GM15510 (cell line): ENCODE results near the gene TRIM29.

Source experiments
- POLR2A ChIP-seq: IDR thresholded peaks from 3 replicates; pipeline ENCODE4 v1.6.1; 2011; ENCODE audit warnings: borderline replicate concordance; ENCODE audit not compliant: insufficient read length; ENCODE audit errors: extremely low read depth

The TRIM29 gene, protein sequence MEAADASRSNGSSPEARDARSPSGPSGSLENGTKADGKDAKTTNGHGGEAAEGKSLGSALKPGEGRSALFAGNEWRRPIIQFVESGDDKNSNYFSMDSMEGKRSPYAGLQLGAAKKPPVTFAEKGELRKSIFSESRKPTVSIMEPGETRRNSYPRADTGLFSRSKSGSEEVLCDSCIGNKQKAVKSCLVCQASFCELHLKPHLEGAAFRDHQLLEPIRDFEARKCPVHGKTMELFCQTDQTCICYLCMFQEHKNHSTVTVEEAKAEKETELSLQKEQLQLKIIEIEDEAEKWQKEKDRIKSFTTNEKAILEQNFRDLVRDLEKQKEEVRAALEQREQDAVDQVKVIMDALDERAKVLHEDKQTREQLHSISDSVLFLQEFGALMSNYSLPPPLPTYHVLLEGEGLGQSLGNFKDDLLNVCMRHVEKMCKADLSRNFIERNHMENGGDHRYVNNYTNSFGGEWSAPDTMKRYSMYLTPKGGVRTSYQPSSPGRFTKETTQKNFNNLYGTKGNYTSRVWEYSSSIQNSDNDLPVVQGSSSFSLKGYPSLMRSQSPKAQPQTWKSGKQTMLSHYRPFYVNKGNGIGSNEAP

DNA sequence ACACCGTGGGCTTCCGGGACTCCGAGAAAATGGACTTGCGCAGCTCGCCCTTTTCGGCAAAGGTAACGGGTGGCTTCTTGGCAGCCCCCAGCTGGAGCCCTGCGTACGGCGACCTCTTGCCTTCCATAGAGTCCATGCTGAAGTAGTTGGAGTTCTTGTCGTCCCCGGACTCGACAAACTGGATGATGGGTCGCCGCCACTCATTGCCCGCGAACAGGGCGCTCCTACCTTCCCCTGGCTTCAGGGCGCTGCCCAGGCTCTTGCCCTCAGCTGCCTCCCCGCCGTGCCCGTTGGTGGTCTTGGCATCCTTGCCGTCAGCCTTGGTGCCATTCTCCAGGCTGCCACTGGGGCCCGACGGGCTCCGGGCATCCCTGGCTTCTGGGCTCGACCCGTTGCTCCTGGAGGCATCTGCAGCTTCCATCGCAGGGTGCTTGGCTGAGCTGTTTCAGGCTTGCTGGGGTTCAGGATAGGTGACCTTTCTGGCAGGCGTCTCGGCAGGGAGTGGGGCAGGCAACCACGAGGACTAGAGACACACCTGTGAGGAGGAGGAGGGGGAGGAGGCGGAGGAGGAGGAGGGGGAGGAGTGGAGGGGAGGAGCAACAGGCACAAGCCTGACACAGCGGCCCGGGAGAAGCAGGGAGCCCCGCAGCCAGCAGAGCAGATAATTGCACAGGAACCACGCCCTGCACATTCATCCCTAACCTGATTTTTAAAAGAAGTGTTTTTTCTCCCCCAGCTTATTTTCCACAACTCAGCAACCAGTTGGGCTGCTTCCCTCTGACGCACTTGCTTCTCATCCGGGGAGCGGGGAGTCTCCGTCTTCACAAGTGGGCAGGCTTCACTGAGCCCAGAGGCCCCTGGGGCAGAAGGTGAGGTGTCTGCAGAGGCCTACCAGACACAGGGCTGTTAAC lies at the start of gene TRIM29:
TSS of gene TRIM29 (minus strand) at position 503 of the 911 bp plus-strand sequence. CDS start at position 421, 82 bp downstream.
- TF ChIP-seq POLR2A, result no peak

DNA sequence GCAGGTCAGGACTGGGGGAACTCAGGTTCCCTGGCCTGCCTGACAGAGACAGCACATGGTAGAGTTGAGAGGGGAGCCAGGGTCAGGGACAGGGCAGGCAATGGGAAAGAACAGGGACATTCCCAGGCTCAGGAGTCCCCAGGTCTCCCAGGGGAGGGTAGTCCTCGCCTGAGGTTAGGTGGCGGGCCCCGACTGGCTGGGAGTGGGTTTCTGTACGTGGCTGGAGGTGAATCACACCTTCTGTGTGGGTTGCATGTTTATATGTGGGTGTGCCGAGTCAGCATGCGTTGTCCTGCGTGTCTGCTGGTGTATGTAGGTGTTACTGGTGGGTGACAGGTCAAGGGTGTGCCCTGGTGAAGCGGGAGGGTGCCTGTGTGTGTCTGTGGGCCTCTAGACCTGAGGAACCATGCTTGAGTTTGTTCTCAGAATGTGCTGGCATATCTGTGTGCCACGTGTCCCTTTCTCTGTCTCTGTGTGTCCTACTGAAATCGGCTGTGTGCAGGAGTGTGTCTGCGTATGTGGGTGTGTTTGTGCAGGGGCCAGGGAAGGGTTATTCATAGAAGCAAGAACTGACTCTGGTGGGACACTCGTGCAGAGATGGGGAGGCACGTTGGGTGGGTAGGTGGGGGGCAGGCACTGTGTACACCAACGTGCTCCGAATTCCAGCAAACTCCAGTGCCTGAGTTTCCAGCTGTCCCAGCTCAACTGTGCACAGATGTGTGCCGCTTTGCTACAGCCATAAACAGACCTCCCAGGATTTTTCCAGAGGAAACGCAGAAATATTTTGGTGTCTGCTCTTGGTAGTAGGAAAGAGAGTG lies 49.1 kb upstream of the TRIM29 start:
- no peak for TF ChIP-seq POLR2A

DNA sequence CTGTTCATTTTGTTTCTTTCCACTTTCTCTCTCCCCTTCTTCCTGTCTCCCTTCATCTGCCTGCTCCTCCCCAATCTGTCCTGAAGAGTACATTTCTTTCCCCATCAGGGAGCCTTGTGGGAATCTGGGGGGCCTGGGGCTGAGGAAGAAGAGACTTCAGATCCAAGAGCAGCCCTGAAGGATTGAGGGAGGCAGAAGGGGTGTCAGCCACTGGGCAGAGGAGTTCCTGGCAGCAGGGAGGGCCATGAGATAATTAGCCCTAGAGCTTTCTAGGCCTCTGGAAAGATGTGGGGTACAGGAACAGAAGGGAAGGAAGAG lies 48.5 kb upstream of the TRIM29 start:
- TF ChIP-seq POLR2A, result no peak

DNA sequence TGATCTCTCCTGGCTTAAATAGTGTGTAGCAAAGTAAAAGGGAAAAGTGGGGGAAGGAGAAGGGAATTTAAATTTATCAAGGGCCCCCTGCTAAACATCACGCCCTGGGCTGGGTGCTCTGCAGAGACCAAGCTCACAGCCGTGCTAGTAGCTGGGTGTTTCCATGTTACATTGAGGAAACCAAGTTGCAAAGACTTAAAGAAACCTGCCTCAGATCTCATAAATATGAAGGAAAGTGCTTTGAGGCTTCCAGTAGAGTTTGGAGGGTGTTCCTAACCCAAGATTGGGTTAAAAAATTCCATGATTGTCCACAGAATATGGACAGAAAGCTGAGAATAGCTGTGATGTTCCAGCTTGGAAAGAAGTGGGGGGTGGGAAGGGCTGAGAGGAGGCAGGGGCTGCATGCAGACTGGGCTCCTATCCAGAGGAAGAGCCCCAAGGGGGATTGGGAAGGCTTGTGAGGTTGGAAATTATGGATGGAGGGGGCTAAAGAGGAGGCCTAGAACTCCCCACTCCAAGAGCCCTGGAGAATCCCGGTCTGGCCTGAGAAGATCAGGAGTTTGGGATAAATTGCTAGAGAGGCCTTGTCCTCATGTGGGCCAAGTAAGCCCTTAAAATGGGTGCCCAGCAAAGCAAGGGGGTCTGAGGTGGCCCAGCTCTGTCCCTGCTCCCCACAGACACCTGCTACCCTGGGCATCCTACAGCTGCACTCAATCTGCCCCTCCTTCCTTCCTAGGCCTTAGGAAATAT lies 48.0 kb upstream of the TRIM29 start:
- TF ChIP-seq POLR2A, result no peak

DNA sequence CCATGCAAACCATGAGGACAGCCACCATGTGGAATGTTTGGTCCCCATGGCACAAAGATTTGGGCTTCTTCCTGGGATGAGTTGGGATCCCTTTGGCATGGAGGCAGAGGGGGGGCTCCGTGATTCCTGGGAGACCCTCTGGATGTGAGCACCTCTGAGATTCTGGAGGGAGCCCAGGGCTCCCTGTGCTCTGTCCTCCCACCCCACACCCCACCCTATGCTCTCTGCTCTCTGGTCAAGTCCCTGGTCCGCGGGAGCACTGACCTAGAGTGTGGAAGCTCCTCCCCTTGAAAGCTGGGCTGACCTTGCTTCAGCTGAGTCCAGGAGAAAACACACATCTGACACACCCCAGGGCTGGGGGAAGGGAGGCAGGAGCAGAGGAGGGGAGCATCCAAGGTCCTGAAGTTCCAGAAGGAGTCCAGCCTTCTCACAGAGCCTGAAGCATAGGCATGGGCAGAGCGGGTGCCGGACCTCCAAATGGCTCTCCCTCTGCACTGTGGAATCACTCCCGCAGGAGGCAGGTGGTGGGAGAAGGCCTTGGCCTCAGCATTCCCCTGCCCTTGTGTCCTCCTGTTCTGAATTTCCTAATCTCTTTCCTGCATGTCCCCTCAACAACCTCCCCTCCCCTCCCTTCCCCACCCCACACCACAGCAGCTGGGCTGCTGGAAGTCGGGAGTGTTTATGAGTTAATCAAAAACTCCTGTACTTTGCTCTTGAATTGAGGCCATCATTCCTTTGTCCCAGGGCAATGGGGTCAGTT lies 47.2 kb upstream of the TRIM29 start:
- TF ChIP-seq POLR2A, result no peak

DNA sequence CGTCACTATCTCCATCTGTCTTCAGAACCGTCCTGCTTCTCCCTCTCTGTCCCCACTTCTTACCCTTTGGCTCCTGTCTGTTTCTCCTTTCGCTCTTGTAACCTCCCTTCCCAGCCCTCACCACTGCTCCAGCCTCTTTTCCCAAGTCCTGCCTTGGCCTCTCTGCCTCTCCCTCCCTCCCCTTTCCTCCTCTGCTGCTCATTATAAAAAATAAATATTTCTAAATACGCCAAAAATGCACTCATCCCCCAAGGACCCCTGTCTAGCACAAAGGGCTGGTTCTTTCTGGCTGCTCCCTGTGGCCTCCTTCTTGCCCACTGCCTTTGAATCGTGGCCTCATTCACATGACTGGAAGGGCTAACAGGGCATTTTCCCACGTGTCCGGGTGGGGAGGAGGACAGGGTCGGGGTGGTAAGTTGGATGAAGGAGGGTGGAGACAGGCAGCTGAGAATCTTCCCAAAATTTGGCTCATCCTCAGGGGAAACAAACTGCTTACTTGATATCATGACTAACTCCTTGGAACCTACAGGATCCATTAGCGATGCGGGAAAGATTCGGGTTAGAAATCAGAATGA lies 46.5 kb upstream of the TRIM29 start:
- no peak for TF ChIP-seq POLR2A

DNA sequence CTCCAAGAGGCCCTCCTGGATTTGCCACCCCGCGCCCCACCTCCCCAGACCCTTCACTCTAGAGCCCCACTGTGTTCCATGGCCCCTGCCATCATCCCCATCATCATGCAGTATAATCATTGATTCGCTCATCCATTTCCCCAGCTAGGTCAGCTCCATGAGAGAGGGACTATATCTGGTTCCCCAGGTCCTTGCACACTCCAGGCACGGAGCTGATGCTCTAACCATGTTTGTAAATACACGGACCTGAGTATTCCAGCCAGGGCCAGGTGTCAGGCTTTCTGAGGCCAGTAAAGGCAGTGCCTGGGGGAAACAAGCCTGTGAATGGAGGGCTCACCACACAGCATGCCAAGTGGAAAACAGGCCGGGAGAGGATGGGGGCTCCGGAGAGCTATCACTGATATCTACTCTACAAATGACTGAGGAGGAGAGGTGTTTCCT lies 45.8 kb upstream of the TRIM29 start:
- no peak for TF ChIP-seq POLR2A

DNA sequence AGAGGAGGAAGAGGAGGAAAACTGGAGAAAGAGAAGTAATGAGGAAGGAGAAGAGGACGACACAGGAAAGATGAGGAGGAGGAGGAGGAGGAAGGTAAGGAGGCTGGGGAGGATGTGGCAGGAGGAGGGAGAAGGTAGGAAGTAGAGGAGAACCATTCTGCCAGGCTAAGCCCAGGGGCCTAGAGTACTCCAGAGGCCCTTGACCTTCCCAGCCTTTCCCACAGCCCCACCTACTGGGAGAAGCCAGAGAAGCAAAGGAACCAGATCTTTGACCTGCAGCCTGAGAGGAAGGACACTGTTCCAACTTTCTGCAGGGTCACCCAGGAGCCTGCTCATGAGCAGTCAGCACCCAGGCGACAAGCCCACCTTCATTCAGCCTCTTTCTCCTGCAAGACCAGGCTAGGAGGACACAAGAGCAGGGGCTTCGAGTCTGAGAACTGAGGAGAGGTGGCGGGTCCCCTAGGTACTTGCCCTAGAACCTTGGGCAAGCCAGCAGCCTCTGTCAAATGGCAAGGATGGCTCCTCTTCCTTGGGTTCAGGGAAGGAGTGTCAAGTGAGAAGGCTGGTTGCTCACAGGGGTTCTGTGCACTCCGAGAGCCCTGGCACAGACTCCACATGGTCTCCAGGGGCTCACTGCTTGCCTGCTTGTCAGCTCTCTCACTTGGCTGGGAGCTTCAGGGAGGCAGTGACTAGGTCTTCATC lies 45.0 kb upstream of the TRIM29 start:
- no peak for TF ChIP-seq POLR2A

DNA sequence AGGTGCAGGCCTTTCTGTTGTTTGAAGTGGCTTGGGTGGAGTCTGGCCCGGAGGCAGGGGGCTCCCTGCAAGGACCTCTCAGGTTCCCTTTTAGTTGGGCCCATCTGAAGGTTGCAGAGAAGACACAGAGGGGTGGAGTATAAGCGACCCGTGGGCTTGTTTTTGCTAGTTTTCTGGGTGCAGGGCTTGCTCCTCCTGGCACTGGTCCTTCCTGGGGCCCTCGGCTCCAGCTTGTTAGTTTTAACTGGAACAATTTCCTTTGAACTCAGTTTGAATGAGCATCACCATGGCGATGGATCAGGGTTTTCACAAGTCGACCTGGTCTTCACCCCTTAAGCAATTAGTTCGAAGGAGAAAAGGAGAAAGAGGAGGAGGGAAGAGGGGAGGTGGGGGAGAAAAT lies 44.5 kb upstream of the TRIM29 start:
- TF ChIP-seq POLR2A, result no peak

DNA sequence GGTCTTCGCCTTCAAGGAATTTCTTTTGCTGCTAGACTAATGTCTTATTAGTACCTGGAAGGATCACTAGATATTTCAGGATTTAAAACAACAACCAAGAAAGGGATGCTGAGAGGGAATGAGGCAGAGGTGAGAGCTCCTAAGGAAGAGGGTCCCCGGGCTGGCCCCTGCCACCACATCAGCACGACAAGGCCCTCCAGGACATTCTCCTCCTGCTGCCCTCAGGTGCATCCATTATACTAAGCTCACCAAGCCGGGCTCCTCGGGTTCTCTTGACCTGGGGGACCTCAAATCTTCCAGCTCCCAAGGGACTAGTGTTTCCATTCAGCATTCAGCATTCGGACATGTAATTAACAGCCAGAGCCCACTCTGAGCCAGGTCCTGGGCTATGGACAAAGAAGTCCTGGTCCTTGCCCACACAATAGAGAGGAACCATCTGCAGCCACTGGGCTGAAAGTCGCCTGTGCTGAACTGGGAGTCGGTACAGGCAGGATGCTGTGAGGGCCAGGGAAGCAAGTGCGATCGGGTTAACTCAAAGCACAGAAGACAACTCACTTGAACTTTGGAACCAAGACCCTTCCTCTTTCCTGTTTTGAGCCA lies 43.6 kb upstream of the TRIM29 start:
- TF ChIP-seq POLR2A, result no peak

DNA sequence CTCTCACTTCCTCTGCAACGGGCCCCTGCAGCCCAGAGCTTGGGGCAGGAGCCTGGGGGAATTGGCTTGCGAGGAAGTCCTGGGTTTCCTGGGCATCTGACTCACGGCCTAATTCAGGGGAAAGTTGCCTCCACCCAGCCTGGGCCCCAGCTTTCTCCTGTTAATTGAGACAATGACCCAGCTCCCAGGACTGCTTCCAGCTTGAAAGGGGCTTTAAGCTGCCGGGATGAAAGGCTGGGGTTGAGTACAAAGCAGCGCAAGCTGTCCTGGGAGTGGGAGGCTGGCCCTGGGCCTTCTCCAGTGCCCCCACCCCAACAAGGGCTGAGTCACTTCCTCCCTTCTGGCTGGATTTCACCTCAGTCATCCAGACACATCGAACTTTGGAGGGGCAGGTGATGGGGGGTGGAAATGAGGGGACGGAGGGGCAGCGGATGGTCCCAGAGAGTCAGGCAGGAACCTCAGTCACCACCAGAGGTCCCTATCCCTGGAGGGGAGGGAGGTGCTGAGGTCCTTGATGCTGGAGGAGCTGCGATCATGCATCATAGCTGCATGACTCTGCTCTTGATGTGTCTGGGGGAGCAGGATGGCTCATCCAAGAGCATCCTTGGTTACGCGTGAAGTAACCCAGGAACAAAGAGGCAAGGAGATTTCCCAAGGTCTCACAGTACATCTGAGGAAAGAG lies 42.8 kb upstream of the TRIM29 start:
- TF ChIP-seq POLR2A, result no peak
